K562 (cell line): Measurements from ENCODE around the gene MRNIP.

ENCODE experiments used
- EP400 ChIP-seq: fragments of 450-650 bp; IDR thresholded peaks from 2 replicates; pipeline ENCODE4 v1.6.1; 2017; ENCODE audit warnings: antibody characterized with exemption, mild to moderate bottlenecking, moderate library complexity
- POLR2A ChIP-seq: fragments of 450-650 bp; conservative IDR thresholded peaks from 2 replicates; pipeline ENCODE4 v1.6.1; 2016
- TCF3 ChIP-seq: sonication (generic); formaldehyde crosslinking; IDR thresholded peaks from 2 replicates; pipeline ENCODE4 v1.4.0; 2020; ENCODE audit warnings: mild to moderate bottlenecking, missing genetic modification reagents
- ZNF124 ChIP-seq: sonication (generic); formaldehyde crosslinking; IDR thresholded peaks from 2 replicates; pipeline ENCODE4 v1.8.1; 2022; ENCODE audit warnings: missing genetic modification reagents
- TF ChIP-seq, protein P1 (sequence below): sonication (generic); formaldehyde crosslinking; IDR thresholded peaks from 2 replicates; pipeline ENCODE4 v1.8.1; 2022; ENCODE audit warnings: missing genetic modification reagents

DNA sequence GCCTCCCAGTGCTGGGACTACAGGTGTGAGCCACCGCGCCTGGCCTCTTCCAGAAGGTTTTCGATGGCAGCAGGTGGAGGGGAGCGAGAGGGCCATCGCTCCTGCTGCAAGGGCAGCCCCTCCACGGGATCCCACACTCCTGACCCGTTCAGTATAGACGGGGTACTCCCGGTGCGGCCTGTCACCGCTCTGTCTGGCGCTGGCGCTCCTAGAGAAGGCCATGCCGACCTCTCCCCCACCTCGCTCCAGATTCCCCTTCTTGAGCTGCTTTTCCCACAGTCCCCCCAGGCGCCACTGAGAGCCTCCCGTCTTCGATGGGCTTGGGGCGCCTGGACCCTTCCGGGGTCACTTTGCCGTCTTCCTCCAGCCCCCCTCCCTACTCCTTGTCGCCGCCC, 42.2 kb downstream of the MRNIP start:
- no peak for TF ChIP-seq POLR2A
- no peak for TF ChIP-seq EP400
- no peak for TF ChIP-seq ZNF124 (CRISPR knock-in tag)
- TF ChIP-seq, protein P1, sequence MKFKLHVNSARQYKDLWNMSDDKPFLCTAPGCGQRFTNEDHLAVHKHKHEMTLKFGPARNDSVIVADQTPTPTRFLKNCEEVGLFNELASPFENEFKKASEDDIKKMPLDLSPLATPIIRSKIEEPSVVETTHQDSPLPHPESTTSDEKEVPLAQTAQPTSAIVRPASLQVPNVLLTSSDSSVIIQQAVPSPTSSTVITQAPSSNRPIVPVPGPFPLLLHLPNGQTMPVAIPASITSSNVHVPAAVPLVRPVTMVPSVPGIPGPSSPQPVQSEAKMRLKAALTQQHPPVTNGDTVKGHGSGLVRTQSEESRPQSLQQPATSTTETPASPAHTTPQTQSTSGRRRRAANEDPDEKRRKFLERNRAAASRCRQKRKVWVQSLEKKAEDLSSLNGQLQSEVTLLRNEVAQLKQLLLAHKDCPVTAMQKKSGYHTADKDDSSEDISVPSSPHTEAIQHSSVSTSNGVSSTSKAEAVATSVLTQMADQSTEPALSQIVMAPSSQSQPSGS, result no peak
- no peak for TF ChIP-seq TCF3
